HL-60 (cell line): ENCODE results near the gene FAM200A.

Experiments used
- GABPA ChIP-seq: IDR thresholded peaks from 2 replicates; pipeline ENCODE4 v1.6.1; 2012; ENCODE audit warnings: low read depth
- SPI1 ChIP-seq: IDR thresholded peaks from 2 replicates; pipeline ENCODE4 v1.6.1; 2012; ENCODE audit warnings: low read depth, mild to moderate bottlenecking, borderline replicate concordance
- TF ChIP-seq, protein P1 (sequence below): IDR thresholded peaks from one replicate; pipeline ENCODE4 v1.5.1; 2011; ENCODE audit warnings: low read length, control low read depth, inconsistent platforms; ENCODE audit not compliant: insufficient read depth
- TF ChIP-seq, protein P2 (sequence below): IDR thresholded peaks from 2 replicates; pipeline ENCODE4 v1.6.1; 2012; ENCODE audit warnings: low read depth; ENCODE audit not compliant: insufficient replicate concordance

DNA sequence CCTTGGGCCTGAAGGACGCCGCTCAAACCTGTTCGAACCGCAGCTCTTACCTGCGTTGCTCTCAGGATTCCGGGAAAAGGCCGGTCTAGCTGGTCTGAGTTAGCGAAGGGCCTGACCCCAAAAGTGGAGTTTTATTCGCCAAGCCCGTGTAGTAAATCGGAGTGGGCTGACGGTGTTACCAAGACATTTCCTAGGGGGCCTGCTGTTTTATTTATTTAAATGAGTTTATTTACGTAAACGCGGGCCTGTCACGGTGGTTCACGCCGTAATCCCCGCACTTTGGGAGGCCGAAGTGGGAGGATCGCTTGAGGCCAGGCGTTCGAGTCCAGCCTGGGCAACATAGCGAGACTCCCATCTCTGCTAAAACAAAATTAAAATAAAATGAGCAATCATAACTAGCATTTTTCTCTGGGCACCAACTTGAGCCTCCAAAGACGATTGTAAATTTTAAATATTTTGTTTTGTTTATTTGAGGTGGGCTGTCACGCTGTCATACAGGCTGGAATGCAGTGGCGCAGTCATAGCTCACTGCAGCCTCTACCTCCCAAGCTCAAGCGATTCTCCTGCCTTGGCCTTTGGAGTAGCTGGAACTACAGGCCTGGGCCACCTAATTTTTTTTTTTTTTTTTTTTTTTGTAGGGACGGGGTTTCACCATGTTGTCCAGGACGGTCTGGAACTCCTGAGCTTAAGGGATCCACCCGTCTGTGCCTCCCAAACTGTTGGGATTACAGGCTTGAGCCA lies 7.4 kb upstream of the FAM200A start:
- TF ChIP-seq SPI1 = no peak
- TF ChIP-seq, protein P1, sequence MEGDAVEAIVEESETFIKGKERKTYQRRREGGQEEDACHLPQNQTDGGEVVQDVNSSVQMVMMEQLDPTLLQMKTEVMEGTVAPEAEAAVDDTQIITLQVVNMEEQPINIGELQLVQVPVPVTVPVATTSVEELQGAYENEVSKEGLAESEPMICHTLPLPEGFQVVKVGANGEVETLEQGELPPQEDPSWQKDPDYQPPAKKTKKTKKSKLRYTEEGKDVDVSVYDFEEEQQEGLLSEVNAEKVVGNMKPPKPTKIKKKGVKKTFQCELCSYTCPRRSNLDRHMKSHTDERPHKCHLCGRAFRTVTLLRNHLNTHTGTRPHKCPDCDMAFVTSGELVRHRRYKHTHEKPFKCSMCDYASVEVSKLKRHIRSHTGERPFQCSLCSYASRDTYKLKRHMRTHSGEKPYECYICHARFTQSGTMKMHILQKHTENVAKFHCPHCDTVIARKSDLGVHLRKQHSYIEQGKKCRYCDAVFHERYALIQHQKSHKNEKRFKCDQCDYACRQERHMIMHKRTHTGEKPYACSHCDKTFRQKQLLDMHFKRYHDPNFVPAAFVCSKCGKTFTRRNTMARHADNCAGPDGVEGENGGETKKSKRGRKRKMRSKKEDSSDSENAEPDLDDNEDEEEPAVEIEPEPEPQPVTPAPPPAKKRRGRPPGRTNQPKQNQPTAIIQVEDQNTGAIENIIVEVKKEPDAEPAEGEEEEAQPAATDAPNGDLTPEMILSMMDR = no peak
- TF ChIP-seq GABPA = no peak
- TF ChIP-seq, protein P2, sequence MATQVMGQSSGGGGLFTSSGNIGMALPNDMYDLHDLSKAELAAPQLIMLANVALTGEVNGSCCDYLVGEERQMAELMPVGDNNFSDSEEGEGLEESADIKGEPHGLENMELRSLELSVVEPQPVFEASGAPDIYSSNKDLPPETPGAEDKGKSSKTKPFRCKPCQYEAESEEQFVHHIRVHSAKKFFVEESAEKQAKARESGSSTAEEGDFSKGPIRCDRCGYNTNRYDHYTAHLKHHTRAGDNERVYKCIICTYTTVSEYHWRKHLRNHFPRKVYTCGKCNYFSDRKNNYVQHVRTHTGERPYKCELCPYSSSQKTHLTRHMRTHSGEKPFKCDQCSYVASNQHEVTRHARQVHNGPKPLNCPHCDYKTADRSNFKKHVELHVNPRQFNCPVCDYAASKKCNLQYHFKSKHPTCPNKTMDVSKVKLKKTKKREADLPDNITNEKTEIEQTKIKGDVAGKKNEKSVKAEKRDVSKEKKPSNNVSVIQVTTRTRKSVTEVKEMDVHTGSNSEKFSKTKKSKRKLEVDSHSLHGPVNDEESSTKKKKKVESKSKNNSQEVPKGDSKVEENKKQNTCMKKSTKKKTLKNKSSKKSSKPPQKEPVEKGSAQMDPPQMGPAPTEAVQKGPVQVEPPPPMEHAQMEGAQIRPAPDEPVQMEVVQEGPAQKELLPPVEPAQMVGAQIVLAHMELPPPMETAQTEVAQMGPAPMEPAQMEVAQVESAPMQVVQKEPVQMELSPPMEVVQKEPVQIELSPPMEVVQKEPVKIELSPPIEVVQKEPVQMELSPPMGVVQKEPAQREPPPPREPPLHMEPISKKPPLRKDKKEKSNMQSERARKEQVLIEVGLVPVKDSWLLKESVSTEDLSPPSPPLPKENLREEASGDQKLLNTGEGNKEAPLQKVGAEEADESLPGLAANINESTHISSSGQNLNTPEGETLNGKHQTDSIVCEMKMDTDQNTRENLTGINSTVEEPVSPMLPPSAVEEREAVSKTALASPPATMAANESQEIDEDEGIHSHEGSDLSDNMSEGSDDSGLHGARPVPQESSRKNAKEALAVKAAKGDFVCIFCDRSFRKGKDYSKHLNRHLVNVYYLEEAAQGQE = no peak
